ENCODE results near the gene SEL1L2.

- TF ChIP-seq CTCF (IDR thresholded peaks at IDR 0.05; ENCODE audit: low read depth, low read length, poor library complexity, severe bottlenecking) (no peak), EZH2phosphoT487 (IDR thresholded peaks at IDR 0.05; ENCODE audit: borderline replicate concordance, low read length) (no peak)
Observed at GRCh38 chr20:13891575-13891974, 98.8 kb downstream of the SEL1L2 start.
